Activated naive CD8-positive, alpha-beta T cell treated with anti-CD3 and anti-CD28 coated beads, Interleukin-2, amount 10 ng/mL, durations not matched to agents 7 days and 5 days (primary cell): ENCODE measurements around the gene UBE2S. TPM values are rescaled to one million over a fixed set of nuclear protein-coding genes. Genes with fewer than 3 reads are reported as not detected.

Experiments used
- ATAC-seq: fragments of 150-1000 bp; cut with Tn5 transposase; one replicate; pipeline ENCODE4 v1.10.0; 2021; ENCODE audit warnings: low read depth, moderate library complexity
- POLR2A ChIA-PET: fragments of 350-600 bp; sonication (Branson Sonifier 250); formaldehyde crosslinking; loops from one replicate; lab custom pipeline; 2021; ENCODE audit warnings: antibody characterized with exemption; lab: Charles Lee
- DNase-seq: peaks from one replicate; pipeline ENCODE4 v3.0.0; 2021
- H3K27ac Mint-ChIP-seq: one replicate; pipeline ENCODE4 v1.8.0; 2022; ENCODE audit warnings: mild to moderate bottlenecking, mixed read lengths
- H3K27me3 Mint-ChIP-seq: one replicate; pipeline ENCODE4 v1.8.0; 2022; ENCODE audit warnings: mild to moderate bottlenecking, moderate library complexity, mixed read lengths
- H3K36me3 Mint-ChIP-seq: one replicate; pipeline ENCODE4 v1.8.0; 2021; ENCODE audit warnings: mild to moderate bottlenecking, mixed read lengths
- H3K4me1 Mint-ChIP-seq: one replicate; pipeline ENCODE4 v1.8.0; 2021; ENCODE audit warnings: mixed read lengths
- H3K4me3 Mint-ChIP-seq: one replicate; pipeline ENCODE4 v1.8.0; 2022; ENCODE audit warnings: mild to moderate bottlenecking, moderate library complexity, mixed read lengths
- H3K9me3 Mint-ChIP-seq: one replicate; pipeline ENCODE4 v1.8.0; 2021; ENCODE audit warnings: mixed read lengths
- total RNA-seq, 2 experiments: library from RNA; stranded (reverse); gene quantifications; one replicate each; pipeline ENCODE4 v1.2.3, GENCODE V29; 2021

The UBE2S gene
- total RNA-seq, 2 experiments from 2014 or later: 184 to 203 TPM

DNA sequence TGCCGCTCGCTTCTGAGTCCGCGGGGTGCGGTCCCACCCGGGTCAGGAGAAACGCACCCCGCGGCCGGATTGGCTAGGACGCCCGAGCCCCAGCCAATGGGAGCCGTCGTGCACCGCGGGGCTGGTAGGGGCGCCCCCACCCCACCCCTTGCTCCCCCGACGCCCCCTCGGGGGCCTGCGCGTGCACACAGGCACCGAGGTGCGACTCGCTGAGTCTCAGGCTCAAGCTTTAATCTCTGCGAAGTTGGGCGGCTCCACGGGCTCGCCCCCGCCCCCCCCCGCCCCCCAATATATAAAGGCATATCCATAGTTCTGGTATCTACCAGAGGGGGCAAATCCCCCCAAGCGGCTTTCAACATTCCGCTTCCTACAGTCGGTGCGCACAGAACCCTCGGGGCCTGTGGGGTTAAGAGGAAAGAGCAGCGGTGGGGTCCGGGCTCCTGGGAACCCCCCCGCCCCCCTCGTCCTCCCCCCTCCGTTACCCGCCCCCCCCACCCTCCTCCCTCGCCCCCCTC is 52.8 kb downstream of the UBE2S start, which contains the start of gene COX6B2:
Gene COX6B2, minus strand, starts transcription at position 22 of the 515 bp plus-strand sequence. CDS start 198 bp downstream, outside the sequence.
- DNase-seq (no peak), ATAC-seq (no peak)
- POLR2A ChIA-PET: interaction anchor here (0.5 to 2.0 kb wide), 3 partner anchors 15 to 313 kb away, joined by 3 to 6 read pairs (median 4); partner anchors contain the start of gene KMT5C
- Mint-ChIP-seq H3K4me1 (peaks cover 16% of the 10 kb centered on the region), H3K9me3 (no peaks in the 10 kb centered on the region), H3K27me3 (peaks cover 44% of the 10 kb centered on the region), H3K4me3 (peak within 1 kb of the TSS; percentile 86), H3K27ac (no peak within 1 kb of the TSS), H3K36me3 (no peaks in the 10 kb centered on the region)

DNA sequence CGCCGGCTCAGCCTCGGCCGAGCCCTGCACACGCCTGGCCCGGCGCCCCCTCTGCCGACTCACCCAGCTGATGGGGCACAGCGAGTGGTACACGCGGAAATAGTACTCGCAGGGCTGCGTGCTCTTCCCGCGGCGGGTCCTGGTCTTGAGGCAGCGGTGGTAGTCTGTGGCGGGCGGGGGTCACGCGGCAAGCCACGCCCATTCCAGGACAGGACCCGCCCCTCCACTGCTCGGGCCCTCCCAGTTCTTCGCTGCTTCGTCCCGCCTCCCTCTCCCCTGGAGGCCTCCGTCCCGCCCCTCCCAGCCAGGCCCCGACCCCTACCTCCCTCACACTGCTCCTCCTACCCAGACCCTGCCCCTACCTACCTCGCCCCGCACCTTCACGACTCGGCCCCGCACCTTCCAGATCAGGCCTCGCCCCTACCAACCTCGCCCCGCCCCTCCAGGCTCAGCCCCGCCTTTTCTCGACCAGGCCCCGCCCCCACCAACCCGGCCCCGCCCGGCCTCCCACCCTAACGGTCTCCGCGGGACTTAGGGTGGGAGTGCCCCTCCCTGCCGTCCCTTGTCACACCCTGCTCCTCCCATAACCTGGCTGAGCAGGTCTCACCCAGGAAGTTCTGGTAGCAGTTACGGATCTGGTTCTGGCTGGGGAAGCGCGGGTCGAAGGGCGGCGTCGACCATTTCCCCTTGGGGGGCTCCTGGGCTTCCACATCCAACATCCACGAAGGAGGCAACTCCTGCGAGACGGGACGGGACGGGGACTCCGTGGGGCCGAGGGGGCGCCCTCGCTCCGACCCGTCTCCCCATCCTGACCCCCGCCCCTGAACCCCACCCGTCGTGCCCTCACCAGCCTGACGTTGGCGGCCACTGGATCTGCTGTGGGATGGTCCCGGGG is 53.5 kb downstream of the UBE2S start:
- no peak overlapping the region for H3K27ac Mint-ChIP-seq

DNA sequence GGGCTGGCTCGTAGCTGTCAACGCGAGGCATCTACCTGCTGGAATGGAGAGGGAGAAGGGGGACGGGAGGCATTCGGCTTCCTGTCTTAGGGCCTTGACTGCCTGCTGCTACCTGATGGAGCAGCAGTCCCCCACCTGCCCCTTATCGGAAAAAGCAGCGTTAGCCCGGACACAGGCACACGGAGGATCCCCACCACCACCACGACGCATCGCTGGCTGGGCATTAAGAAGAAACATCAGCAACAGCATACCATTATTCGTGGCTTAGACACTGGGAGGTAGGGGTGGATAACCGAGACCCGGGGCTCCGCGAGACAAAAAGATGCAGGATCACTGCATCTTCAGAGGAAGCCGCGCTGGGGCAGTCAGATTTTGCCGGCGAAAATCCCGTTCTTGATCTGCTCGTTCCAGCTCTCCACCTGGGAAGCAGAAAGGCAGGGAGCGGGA is 54.2 kb downstream of the UBE2S start:
- DNase-seq: no peak
- Mint-ChIP-seq H3K4me3 (peak overlapping the region; percentile 86), H3K9me3 (no peaks in the 10 kb centered on the region), H3K36me3 (no peaks in the 10 kb centered on the region), H3K27me3 (peaks cover 44% of the 10 kb centered on the region), H3K4me1 (peaks cover 16% of the 10 kb centered on the region), H3K27ac (no peak overlapping the region)
- peak; percentile 4 for ATAC-seq
- POLR2A ChIA-PET: no interaction called here

More for the DNA sequence above, 53.5 kb downstream of the UBE2S start:
- Mint-ChIP-seq H3K4me1 (peaks cover 16% of the 10 kb centered on the region), H3K36me3 (no peaks in the 10 kb centered on the region), H3K27me3 (peaks cover 44% of the 10 kb centered on the region), H3K4me3 (peak overlapping the region; percentile 86), H3K9me3 (no peaks in the 10 kb centered on the region)
- DNase-seq: peak; percentile 77
- peak; percentile 75 for ATAC-seq
- POLR2A ChIA-PET: interaction anchor here (2.0 kb wide), 1 partner anchor 15 kb away, joined by 6 read pairs; the partner anchor contains the start of gene KMT5C

DNA sequence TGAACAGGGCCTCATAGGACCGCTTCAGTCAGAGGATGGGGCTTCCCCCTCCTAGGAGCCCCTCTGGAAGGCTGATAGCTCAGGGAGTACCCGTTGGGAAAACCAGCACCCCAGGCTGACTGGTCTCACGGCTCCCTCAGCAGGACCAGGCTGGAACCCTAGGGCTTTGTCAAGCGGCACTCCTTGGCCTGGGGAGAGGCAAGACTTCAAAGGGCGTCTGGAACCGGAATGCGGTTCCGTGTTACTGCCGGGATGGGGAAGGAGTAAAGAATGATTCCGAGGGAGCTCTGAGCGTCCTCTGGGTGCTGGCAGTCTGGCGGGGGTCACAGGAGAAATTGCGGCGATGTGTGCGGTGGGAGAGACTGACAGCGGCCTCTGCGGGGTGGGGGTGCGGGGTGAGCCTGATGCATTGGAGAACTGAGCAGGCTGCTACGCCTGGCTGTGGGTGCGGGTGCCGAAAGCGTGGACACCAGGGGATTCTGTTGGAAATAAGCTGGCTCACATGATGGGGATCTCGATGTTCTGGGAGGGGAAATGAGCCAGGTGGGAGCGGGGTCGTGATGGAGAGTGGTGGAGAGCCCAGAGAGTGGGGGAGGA is 54.9 kb downstream of the UBE2S start:
- no peaks in the 10 kb centered on the region for H3K9me3 Mint-ChIP-seq
- POLR2A ChIA-PET: interaction anchor here (0.8 kb wide), 2 partner anchors 31 to 55 kb away, joined by 3 read pairs; partner anchors contain the start of genes TMEM238 and UBE2S
- H3K27ac Mint-ChIP-seq: no peak overlapping the region
- peak overlapping the region; percentile 86 for H3K4me3 Mint-ChIP-seq
- H3K4me1 Mint-ChIP-seq: peaks cover 16% of the 10 kb centered on the region
- no peak for ATAC-seq
- peaks cover 44% of the 10 kb centered on the region for H3K27me3 Mint-ChIP-seq
- DNase-seq: no peak
- peaks cover 4% of the 10 kb centered on the region for H3K36me3 Mint-ChIP-seq

DNA sequence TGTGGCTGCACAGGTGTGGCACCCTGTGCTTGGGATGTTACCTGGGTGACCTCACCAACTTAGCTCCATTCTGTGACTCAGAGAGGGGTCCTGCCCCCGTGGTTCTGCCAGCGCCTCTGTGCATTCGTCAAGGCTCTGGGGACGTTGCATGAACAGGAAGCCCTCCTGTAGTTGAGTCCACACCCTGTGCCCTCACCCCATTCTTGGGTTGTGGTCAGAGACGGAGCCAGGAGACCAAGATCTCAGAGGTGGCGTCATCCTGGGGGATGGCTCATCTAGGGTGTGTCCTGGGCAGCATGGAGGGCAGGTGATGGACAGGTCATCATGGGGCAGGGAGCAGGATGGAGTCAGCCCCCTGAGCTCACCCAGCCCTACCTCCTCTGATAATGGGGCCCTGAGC is 55.5 kb downstream of the UBE2S start:
- no peak overlapping the region for H3K4me3 Mint-ChIP-seq
- peak overlapping the region; percentile 35 for H3K27ac Mint-ChIP-seq
- POLR2A ChIA-PET: interaction anchor here (0.8 to 2.8 kb wide), 4 partner anchors 13 to 55 kb away, joined by 3 to 15 read pairs (median 3); partner anchors contain the start of genes KMT5C, TMEM238 and UBE2S
- H3K9me3 Mint-ChIP-seq: no peaks in the 10 kb centered on the region
- peaks cover 16% of the 10 kb centered on the region for H3K4me1 Mint-ChIP-seq
- DNase-seq (peak; percentile 27), ATAC-seq (no peak)
- H3K27me3 Mint-ChIP-seq: peaks cover 39% of the 10 kb centered on the region
- peaks cover 4% of the 10 kb centered on the region for H3K36me3 Mint-ChIP-seq

DNA sequence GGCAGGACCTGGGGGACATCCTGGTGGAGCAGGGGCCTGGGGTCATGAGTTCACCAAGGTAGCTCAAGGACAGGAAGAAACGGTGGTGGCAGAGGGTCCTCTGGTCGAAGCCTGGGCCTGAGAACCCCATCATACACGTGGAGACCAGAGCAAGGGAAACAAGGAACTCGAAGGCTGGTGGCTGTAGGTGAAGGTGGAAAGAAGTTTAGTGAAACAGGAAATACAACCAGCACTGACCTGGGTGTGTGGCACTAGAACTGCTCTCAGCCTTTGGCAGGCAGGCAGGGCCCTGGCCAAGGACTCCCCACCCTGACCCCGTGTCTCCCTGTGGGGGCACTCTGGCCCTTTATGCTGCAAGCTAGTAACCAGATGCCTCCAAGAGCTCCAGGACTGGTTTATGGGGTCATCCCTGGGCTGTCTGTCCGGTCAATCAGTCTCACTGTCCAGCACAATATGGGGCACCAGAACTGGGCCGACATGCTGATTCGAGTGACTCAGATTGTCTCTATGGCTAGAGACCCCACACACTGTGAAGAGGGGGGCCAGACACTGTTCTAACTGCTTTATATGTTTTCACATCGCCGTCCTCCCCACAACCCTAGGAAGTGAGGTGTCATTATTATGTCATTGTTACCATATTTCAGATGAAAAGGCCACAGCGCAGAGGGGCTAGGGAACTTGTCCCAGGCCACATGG is 56.8 kb downstream of the UBE2S start:
- Mint-ChIP-seq H3K27me3 (peaks cover 34% of the 10 kb centered on the region), H3K27ac (no peak overlapping the region), H3K9me3 (no peaks in the 10 kb centered on the region), H3K36me3 (peaks cover 4% of the 10 kb centered on the region), H3K4me1 (peaks cover 16% of the 10 kb centered on the region), H3K4me3 (no peak overlapping the region)
- no peak for ATAC-seq
- DNase-seq: peak; percentile 27
- POLR2A ChIA-PET: interaction anchor here (0.6 to 2.8 kb wide), 5 partner anchors 10 to 869 kb away, joined by 3 to 15 read pairs (median 3); partner anchors contain the start of genes KMT5C and UBE2S

Other genes with a start within 250 kb of the UBE2S start
- under 1 TPM in 1 of 2 experiments, not detected in 1; 0.65 TPM for gene DNAAF3, start 241.2 kb downstream of the UBE2S start, total RNA-seq
- under 1 TPM in 1 of 2 experiments, not detected in 1; 0.39 TPM for gene SYT5, start 227.5 kb downstream of the UBE2S start, total RNA-seq
- not detected for gene PTPRH, start 198.3 kb downstream of the UBE2S start, total RNA-seq
- 10 to 100 TPM; 18.8 to 19.4 TPM for gene TMEM86B, start 179.0 kb downstream of the UBE2S start, total RNA-seq
- gene PPP6R1, start 148.8 kb downstream of the UBE2S start, total RNA-seq: 100 to 1,000 TPM; 211 to 226 TPM
- gene HSPBP1, start 127.7 kb downstream of the UBE2S start, total RNA-seq: 10 to 100 TPM; 19.5 to 20.3 TPM
- 1 to 10 TPM; 9.0 TPM for gene BRSK1, start 123.8 kb downstream of the UBE2S start, total RNA-seq
- gene TMEM150B, start 82.4 kb downstream of the UBE2S start, total RNA-seq: 1 to 10 TPM in 1 of 2 experiments, under 1 TPM in 1; 0.51 to 1.1 TPM
- gene KMT5C, start 67.9 kb downstream of the UBE2S start, total RNA-seq: 10 to 100 TPM; 26.4 to 28.5 TPM
- under 1 TPM in 1 of 2 experiments, not detected in 1; 0.55 TPM for gene COX6B2, start 53.1 kb downstream of the UBE2S start, total RNA-seq
- not detected for gene GARIN5B, start 44.5 kb downstream of the UBE2S start, total RNA-seq
- gene IL11, start 37.3 kb downstream of the UBE2S start, total RNA-seq: under 1 TPM; 0.53 to 0.60 TPM
- gene TMEM190, start 31.0 kb downstream of the UBE2S start, total RNA-seq: not detected
- gene TMEM238, start 23.5 kb downstream of the UBE2S start, total RNA-seq: 10 to 100 TPM; 17.0 to 19.8 TPM
- 1,000 to 10,000 TPM; 3,030 to 3,043 TPM for gene RPL28, start 21.9 kb downstream of the UBE2S start, total RNA-seq
- not detected for gene SHISA7, start 35.5 kb upstream of the UBE2S start, total RNA-seq
- gene ISOC2, start 53.9 kb upstream of the UBE2S start, total RNA-seq: 10 to 100 TPM; 13.7 to 16.8 TPM
- gene C19orf85, start 57.0 kb upstream of the UBE2S start, total RNA-seq: not detected
- gene ZNF628, start 68.8 kb upstream of the UBE2S start, total RNA-seq: 10 to 100 TPM in 1 of 2 experiments, 1 to 10 TPM in 1; 9.4 to 11.5 TPM
- gene NAT14, start 77.4 kb upstream of the UBE2S start, total RNA-seq: 10 to 100 TPM; 14.5 to 15.0 TPM
- gene SSC5D, start 80.6 kb upstream of the UBE2S start, total RNA-seq: 1 to 10 TPM in 1 of 2 experiments, under 1 TPM in 1; 0.86 to 1.1 TPM
- not detected for gene SBK2, start 129.3 kb upstream of the UBE2S start, total RNA-seq
- gene SBK3, start 137.8 kb upstream of the UBE2S start, total RNA-seq: not detected
- gene ZNF579, start 173.1 kb upstream of the UBE2S start, total RNA-seq: 10 to 100 TPM; 10.1 to 10.4 TPM
- 10 to 100 TPM; 16.0 to 18.4 TPM for gene FIZ1, start 191.7 kb upstream of the UBE2S start, total RNA-seq
- 10 to 100 TPM; 25.2 to 26.6 TPM for gene ZNF524, start 192.5 kb upstream of the UBE2S start, total RNA-seq
- gene ZNF865, start 197.9 kb upstream of the UBE2S start, total RNA-seq: 10 to 100 TPM; 18.3 to 18.6 TPM
- 1 to 10 TPM; 6.3 to 7.6 TPM for gene ZNF784, start 216.8 kb upstream of the UBE2S start, total RNA-seq
- 10 to 100 TPM; 56.6 to 59.8 TPM for gene ZNF580, start 233.2 kb upstream of the UBE2S start, total RNA-seq
- 10 to 100 TPM; 28.6 to 31.7 TPM for gene ZNF581, start 235.9 kb upstream of the UBE2S start, total RNA-seq
- 10 to 100 TPM; 12.1 to 13.4 TPM for gene CCDC106, start 240.4 kb upstream of the UBE2S start, total RNA-seq
- 100 to 1,000 TPM; 257 to 267 TPM for gene U2AF2, start 247.2 kb upstream of the UBE2S start, total RNA-seq